ENCODE results near the gene DPYSL4. TPM values are rescaled to one million over a fixed set of nuclear protein-coding genes. Genes with fewer than 3 reads are reported as not detected.

DPYSL4 gene
- total RNA-seq, 1 experiment from 2014 or later: 26.3 TPM

DNA sequence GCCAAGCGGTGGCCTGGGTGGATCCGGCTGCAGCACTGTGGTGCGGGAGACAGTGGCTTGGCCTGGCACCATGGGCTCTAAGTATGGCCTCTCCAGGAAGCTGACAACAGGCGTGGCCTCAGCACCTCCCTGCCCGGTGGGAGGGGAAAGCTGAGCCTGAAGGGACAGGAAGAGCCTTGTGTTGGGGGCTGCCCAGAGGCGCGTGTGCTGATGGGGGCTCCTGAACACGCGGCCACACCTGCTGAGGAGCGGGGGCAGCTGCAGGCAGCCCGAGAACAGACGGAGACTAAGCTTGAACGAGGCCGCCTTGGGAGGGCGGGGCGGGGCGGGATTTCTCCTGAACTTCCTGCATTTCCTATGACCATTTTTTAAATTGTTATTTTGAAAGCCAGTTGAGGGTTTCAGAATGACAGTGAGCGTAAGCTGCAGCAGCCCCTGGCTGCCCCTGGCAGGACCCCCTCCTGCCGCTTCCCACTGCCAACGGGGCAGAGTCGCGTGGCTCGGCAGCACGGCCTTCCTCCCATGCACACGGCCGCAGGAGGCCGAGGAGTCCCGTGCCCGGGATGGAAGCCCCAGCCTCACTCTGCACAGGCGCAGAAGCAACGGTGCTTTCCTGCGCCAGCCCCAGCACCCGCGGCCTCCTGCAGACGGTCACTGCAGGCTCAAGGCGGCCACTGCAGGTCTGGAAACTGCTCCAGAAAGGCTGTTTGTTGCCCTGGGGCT lies 43.2 kb downstream of the DPYSL4 start:
- Histone ChIP-seq H2BK20ac (ENCODE audit: low read depth, low read length, poor library complexity, severe bottlenecking) (no peak overlapping the region), H3K23me2 (ENCODE audit: insufficient read length, low read depth, low read length, poor library complexity, severe bottlenecking) (no peaks in the 10 kb centered on the region), H3T11ph (ENCODE audit: low read length) (no peak overlapping the region), H3K9ac (ENCODE audit: extremely low read depth, insufficient read length, low read length) (no peak overlapping the region), H2AK5ac (ENCODE audit: insufficient read length, low read length) (no peak overlapping the region), H4K20me1 (ENCODE audit: control insufficient read depth, insufficient read depth, insufficient read length) (no peaks in the 10 kb centered on the region), H3K79me1 (ENCODE audit: insufficient read depth, low read depth, low read length, poor library complexity, severe bottlenecking) (no peaks in the 10 kb centered on the region), H3K79me2 (ENCODE audit: insufficient read depth, low read length) (no peaks in the 10 kb centered on the region), H3K56ac (ENCODE audit: insufficient read length, low read depth, low read length) (no peak overlapping the region), H3K27ac (ENCODE audit: insufficient read length, low read depth, low read length) (no peak overlapping the region), H3K9me3 (ENCODE audit: control insufficient read depth, low read depth, low read length) (no peaks in the 10 kb centered on the region), H2BK12ac (ENCODE audit: insufficient read length, low read depth, low read length) (no peak overlapping the region), H3K4me1 (ENCODE audit: insufficient read depth, low read length) (no peaks in the 10 kb centered on the region), H3K18ac (ENCODE audit: insufficient read length, low read depth, low read length) (no peak overlapping the region), H4K91ac (ENCODE audit: insufficient read length, low read depth, low read length) (no peak overlapping the region), H3K14ac (ENCODE audit: insufficient read depth, low read length) (no peak overlapping the region), H2BK15ac (ENCODE audit: low read depth, low read length) (no peak overlapping the region), H2BK120ac (ENCODE audit: low read depth, low read length, poor library complexity, severe bottlenecking) (no peak overlapping the region), H3K4me2 (ENCODE audit: insufficient read depth, insufficient read length, low read length) (no peak overlapping the region), H2AFZ (ENCODE audit: low read length) (no peak overlapping the region), H3K27me3 (ENCODE audit: insufficient read depth, low read length) (no peaks in the 10 kb centered on the region), H3K23ac (ENCODE audit: insufficient read length, low read depth, low read length) (no peak overlapping the region), H3K4ac (ENCODE audit: low read depth, low read length) (no peak overlapping the region), H2BK5ac (ENCODE audit: insufficient read length, low read length) (no peak overlapping the region), H4K8ac (replicated peaks; ENCODE audit: insufficient read length, low read depth, low read length) (no peak overlapping the region), H4K5ac (ENCODE audit: insufficient read length, low read depth, low read length) (no peak overlapping the region)
- no CpG with 5 or more reads among the region's 36 CpGs for WGBS (ENCODE audit: extremely low coverage, insufficient read length, low lambda C conversion rate)
- no peak overlapping the region for H3K4me3 Mint-ChIP-seq
- no peaks in the 10 kb centered on the region for H3K9me3 Mint-ChIP-seq
- H3K36me3 Mint-ChIP-seq (ENCODE audit: insufficient read depth in 1 of 3, low read depth in 3 of 3): peaks cover 4 to 5% (median 5%) of the 10 kb centered on the region in 3 experiments; a peak in 4 of 7 replicates
- H3K27ac Mint-ChIP-seq: peak overlapping the region in 1 of 3 experiments; percentile 61; a peak in 2 of 7 replicates
- no peaks in the 10 kb centered on the region for H3K27me3 Mint-ChIP-seq (ENCODE audit: low read depth)
- no peak for DNase-seq
- TF ChIP-seq, protein P1, sequence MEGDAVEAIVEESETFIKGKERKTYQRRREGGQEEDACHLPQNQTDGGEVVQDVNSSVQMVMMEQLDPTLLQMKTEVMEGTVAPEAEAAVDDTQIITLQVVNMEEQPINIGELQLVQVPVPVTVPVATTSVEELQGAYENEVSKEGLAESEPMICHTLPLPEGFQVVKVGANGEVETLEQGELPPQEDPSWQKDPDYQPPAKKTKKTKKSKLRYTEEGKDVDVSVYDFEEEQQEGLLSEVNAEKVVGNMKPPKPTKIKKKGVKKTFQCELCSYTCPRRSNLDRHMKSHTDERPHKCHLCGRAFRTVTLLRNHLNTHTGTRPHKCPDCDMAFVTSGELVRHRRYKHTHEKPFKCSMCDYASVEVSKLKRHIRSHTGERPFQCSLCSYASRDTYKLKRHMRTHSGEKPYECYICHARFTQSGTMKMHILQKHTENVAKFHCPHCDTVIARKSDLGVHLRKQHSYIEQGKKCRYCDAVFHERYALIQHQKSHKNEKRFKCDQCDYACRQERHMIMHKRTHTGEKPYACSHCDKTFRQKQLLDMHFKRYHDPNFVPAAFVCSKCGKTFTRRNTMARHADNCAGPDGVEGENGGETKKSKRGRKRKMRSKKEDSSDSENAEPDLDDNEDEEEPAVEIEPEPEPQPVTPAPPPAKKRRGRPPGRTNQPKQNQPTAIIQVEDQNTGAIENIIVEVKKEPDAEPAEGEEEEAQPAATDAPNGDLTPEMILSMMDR (conservative IDR thresholded peaks at IDR 0.05): no peak
- peaks cover 6 to 16% of the 10 kb centered on the region in 2 experiments for H3K4me1 Mint-ChIP-seq

Measured in H9 (cell line).